Osteoblast (primary cell): ENCODE data around the gene IQCH. TPM values are rescaled to one million over a fixed set of nuclear protein-coding genes. Genes with fewer than 3 reads are reported as not detected.

Experiments used
- DNase-seq: peaks from one replicate; pipeline ENCODE4 v3.0.0; 2011; ENCODE audit warnings: low spot score, mixed read lengths; ENCODE audit not compliant: insufficient read length; ENCODE audit errors: missing footprints
- H2AFZ ChIP-seq: 2 replicates; pipeline ENCODE4 v1.6.0; 2011; ENCODE audit warnings: mild to moderate bottlenecking, low read length
- H3K27ac ChIP-seq: 2 replicates; pipeline ENCODE4 v1.5.1; 2011; ENCODE audit warnings: mild to moderate bottlenecking, low read depth, low read length, moderate library complexity
- H3K27me3 ChIP-seq: 2 replicates; pipeline ENCODE4 v1.6.0; 2012; ENCODE audit warnings: mild to moderate bottlenecking, control low read depth, inconsistent platforms, low read length, moderate library complexity; ENCODE audit not compliant: insufficient read depth
- H3K36me3 ChIP-seq: 2 replicates; pipeline ENCODE4 v1.5.1; 2011; ENCODE audit warnings: mild to moderate bottlenecking, low read length, control low read depth, moderate library complexity; ENCODE audit not compliant: insufficient read depth
- H3K4me1 ChIP-seq: 2 replicates; pipeline ENCODE4 v1.5.1; 2011; ENCODE audit warnings: mild to moderate bottlenecking, low read length, control low read depth, moderate library complexity; ENCODE audit not compliant: insufficient read depth
- H3K4me2 ChIP-seq: 2 replicates; pipeline ENCODE4 v1.6.0; 2011; ENCODE audit warnings: mild to moderate bottlenecking, low read length; ENCODE audit not compliant: insufficient read depth
- H3K4me3 ChIP-seq: fragments of 200-600 bp; sonication (generic); 3 replicates; pipeline ENCODE4 v1.5.1; 2012; ENCODE audit warnings: mild to moderate bottlenecking, low read length, inconsistent platforms; ENCODE audit not compliant: insufficient read depth
- H3K79me2 ChIP-seq: 2 replicates; pipeline ENCODE4 v1.6.0; 2012; ENCODE audit warnings: mild to moderate bottlenecking, low read length, control low read depth, inconsistent platforms; ENCODE audit not compliant: insufficient read depth
- H3K9me3 ChIP-seq: 2 replicates; pipeline ENCODE4 v1.5.1; 2011; ENCODE audit warnings: low read depth, low read length, control low read depth
- H4K20me1 ChIP-seq: 2 replicates; pipeline ENCODE4 v1.6.0; 2012; ENCODE audit warnings: mild to moderate bottlenecking, low read length, control low read depth; ENCODE audit not compliant: insufficient read depth
- total RNA-seq: library from RNA; depleted of rRNA; stranded (reverse); fragments of >200 nt; gene quantifications from 2 replicates; pipeline ENCODE4 v1.2.3, GENCODE V29; 2012
- TF ChIP-seq, protein P1 (sequence below): IDR thresholded peaks from 2 replicates; pipeline ENCODE4 v1.5.1; 2011; ENCODE audit warnings: mild to moderate bottlenecking, low read depth, low read length, moderate library complexity; ENCODE audit errors: extremely low read depth

The IQCH gene
- total RNA-seq, 1 donor = 5.8 TPM

DNA sequence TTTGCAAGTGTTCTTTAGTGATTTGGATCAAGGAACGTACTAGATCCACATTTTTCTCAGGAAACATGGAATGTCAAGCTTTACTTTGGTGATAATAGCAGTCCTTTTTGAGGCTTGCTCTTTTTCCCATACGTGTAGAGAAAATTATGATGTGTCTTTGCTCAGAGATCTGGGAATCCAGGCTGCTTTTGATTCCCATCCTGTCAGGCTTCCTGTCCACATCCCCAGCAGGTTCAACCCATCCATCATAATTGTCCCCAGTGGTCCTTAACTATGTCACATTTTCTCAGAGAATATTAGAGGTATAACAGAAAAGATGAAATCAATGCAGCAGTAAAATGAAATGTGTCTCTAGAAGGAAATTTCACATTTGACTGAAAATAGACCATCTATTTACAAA lies 111.4 kb downstream of the IQCH start:
- TF ChIP-seq, protein P1, sequence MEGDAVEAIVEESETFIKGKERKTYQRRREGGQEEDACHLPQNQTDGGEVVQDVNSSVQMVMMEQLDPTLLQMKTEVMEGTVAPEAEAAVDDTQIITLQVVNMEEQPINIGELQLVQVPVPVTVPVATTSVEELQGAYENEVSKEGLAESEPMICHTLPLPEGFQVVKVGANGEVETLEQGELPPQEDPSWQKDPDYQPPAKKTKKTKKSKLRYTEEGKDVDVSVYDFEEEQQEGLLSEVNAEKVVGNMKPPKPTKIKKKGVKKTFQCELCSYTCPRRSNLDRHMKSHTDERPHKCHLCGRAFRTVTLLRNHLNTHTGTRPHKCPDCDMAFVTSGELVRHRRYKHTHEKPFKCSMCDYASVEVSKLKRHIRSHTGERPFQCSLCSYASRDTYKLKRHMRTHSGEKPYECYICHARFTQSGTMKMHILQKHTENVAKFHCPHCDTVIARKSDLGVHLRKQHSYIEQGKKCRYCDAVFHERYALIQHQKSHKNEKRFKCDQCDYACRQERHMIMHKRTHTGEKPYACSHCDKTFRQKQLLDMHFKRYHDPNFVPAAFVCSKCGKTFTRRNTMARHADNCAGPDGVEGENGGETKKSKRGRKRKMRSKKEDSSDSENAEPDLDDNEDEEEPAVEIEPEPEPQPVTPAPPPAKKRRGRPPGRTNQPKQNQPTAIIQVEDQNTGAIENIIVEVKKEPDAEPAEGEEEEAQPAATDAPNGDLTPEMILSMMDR = no peak
- Histone ChIP-seq H3K4me2 (no peak overlapping the region), H3K4me1 (no peaks in the 10 kb centered on the region), H3K4me3 (no peak overlapping the region), H4K20me1 (no peaks in the 10 kb centered on the region), H3K27me3 (no peaks in the 10 kb centered on the region), H3K36me3 (no peaks in the 10 kb centered on the region), H3K9me3 (no peaks in the 10 kb centered on the region), H3K79me2 (no peaks in the 10 kb centered on the region), H2AFZ (no peak overlapping the region), H3K27ac (no peak overlapping the region)
- DNase-seq = no peak

DNA sequence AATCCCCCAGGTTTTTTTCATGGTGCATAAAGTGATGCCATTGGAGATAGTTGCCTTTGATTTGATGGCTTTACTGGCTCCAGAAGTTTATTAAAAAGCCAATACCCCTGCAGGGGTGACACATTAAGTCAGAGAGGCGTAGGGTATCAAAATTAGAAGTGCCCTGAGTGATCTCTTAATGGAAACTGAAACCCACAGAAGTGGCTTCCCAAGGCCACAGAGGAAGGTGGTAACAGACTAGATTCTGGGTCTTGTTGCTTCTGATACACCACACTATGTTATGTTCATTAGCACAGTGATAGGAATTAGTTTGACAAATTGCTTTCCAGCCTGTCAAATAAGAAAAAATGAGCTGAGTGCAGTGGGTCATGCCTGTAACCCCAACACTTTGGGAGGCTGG lies 112.3 kb downstream of the IQCH start:
- no peak for DNase-seq
- Histone ChIP-seq H3K4me2 (no peak overlapping the region), H2AFZ (no peak overlapping the region), H4K20me1 (no peaks in the 10 kb centered on the region), H3K27me3 (no peaks in the 10 kb centered on the region), H3K4me1 (no peaks in the 10 kb centered on the region), H3K79me2 (no peaks in the 10 kb centered on the region), H3K4me3 (no peak overlapping the region), H3K9me3 (no peaks in the 10 kb centered on the region), H3K27ac (no peak overlapping the region), H3K36me3 (no peaks in the 10 kb centered on the region)
- TF ChIP-seq, protein P1 = no peak

DNA sequence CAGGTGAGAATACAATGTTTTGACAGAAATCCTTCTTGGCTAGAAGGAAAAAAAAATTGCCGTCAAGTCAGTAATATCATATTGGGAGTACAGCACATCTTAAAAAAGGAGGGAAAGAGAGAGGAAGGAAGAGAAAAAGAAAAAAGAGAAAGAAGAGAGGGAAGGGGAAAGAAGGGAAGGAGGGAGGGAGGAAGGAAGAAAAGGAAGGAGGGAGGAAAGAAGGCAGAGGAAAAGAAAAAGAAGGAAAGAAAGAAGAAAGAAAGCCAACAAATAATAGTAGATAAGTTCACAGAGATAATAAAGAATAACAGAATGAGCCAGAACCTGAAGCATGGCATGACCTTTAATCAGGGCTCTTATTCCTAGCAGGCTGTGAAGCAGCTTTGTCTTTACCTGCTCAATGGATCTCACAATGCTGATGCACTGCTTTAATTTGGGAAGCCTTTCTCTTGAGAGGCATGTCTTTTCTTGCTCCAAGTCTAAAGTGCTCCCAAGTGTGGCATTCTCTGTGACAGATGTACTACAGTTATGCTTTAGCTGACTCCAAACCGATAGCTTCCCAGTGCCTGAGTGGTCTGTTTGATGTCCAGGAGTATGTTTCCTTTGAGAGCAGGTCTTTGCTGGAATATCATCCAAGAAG lies 114.9 kb downstream of the IQCH start:
- H3K79me2 ChIP-seq = no peaks in the 10 kb centered on the region
- no peaks in the 10 kb centered on the region for H3K27me3 ChIP-seq
- TF ChIP-seq, protein P1 = no peak
- no peak overlapping the region for H3K4me2 ChIP-seq
- no peaks in the 10 kb centered on the region for H3K4me1 ChIP-seq
- no peak overlapping the region for H2AFZ ChIP-seq
- H3K9me3 ChIP-seq = no peaks in the 10 kb centered on the region
- no peak overlapping the region for H3K4me3 ChIP-seq
- no peak overlapping the region for H3K27ac ChIP-seq
- DNase-seq = no peak
- H3K36me3 ChIP-seq = no peaks in the 10 kb centered on the region
- H4K20me1 ChIP-seq = no peaks in the 10 kb centered on the region

DNA sequence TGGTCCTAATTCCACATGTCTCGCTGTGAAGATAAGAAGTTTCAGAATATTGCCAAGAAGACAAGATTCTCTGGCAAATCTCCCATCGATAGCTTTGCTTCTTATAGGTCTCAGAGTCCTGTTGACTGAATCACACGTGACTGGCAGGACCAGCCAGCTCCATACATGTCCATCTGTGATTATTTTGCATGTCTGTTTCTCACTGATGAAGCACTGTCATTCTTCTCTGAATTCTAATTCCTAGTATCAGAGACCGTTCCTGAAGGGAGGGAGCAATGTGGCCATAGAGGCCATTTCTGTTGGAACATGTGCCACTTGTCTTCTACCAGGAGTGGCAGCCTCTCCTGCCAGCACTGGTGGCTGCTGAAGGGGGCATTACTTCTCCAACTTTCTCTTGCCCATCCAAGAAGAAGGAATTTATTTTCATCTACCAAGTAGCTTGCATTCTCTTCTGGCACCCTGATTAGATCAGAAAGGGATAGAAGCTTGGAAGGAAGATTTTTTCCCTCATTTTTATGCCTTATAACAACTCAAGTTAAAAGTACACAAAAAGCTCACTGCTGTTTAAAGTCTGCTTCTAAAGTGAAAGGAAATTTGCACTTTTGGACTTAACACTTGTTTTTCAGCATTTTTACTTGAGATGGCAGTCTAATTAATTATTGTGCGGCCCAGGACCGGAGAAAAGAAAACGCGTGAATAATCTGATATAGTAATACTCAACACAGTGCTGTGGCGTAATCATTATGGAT lies 115.8 kb downstream of the IQCH start:
- H4K20me1 ChIP-seq = no peaks in the 10 kb centered on the region
- H3K4me2 ChIP-seq = no peak overlapping the region
- H3K79me2 ChIP-seq = no peaks in the 10 kb centered on the region
- H3K4me1 ChIP-seq = no peaks in the 10 kb centered on the region
- H3K4me3 ChIP-seq = no peak overlapping the region
- no peaks in the 10 kb centered on the region for H3K9me3 ChIP-seq
- no peak overlapping the region for H3K27ac ChIP-seq
- H3K27me3 ChIP-seq = no peaks in the 10 kb centered on the region
- TF ChIP-seq, protein P1 = no peak
- H3K36me3 ChIP-seq = no peaks in the 10 kb centered on the region
- H2AFZ ChIP-seq = no peak overlapping the region
- DNase-seq = no peak
